ENCODE data around the gene PARN.
A peak's percentile ranks its signal among the peaks of the same experiment; 100 is the strongest.

The PARN gene

GRCh38 chr16:14629919-14630619, at the start of gene PARN:
Gene PARN, minus strand, starts transcription at chr16:14630260. Its CDS starts 135 bp downstream, at chr16:14630125.
- CTCF ChIA-PET: interaction anchor here (0.8 to 0.9 kb wide), 2 partner anchors 101 to 380 kb away, joined by 3 to 4 read pairs; no protein-coding TSS in a partner anchor
- H3K4me3 ChIP-seq (ENCODE audit: low read depth, low read length): peak within 1 kb of the TSS; percentile 97

GRCh38 chr16:14678748-14679497, 48.9 kb upstream of the PARN start:
- DNase-seq (ENCODE audit: low read depth, low spot score): no peak
- no peak for TF ChIP-seq CTCF (IDR thresholded peaks at IDR 0.05; ENCODE audit: insufficient read depth, low read length, missing control alignments)
- ChIA-PET POLR2A (no interaction called here), CTCF (no interaction called here)
- no peak overlapping the region for H3K4me3 ChIP-seq (ENCODE audit: low read depth, low read length)

More at GRCh38 chr16:14629919-14630619, at the start of gene PARN:
- peak; percentile 74 for DNase-seq (ENCODE audit: low read depth, low spot score)
- POLR2A ChIA-PET: no interaction called here
- no peak for TF ChIP-seq CTCF (IDR thresholded peaks at IDR 0.05; ENCODE audit: insufficient read depth, low read length, missing control alignments)

GRCh38 chr16:14677627-14678026, 47.6 kb upstream of the PARN start:
- TF ChIP-seq CTCF (IDR thresholded peaks at IDR 0.05; ENCODE audit: insufficient read depth, low read length, missing control alignments): no peak
- ChIA-PET POLR2A (no interaction called here), CTCF (no interaction called here)
- no peak overlapping the region for H3K4me3 ChIP-seq (ENCODE audit: low read depth, low read length)
- no peak for DNase-seq (ENCODE audit: low read depth, low spot score)

- POLR2A ChIA-PET: no interaction called here
- CTCF ChIA-PET: no interaction called here
- H3K4me3 ChIP-seq (ENCODE audit: low read depth, low read length): no peak overlapping the region
- DNase-seq (ENCODE audit: low read depth, low spot score): no peak
- TF ChIP-seq CTCF (IDR thresholded peaks at IDR 0.05; ENCODE audit: insufficient read depth, low read length, missing control alignments): no peak
Observed at GRCh38 chr16:14676633-14677032, 46.6 kb upstream of the PARN start.

GRCh38 chr16:14672403-14672971, 42.4 kb upstream of the PARN start:
- H3K4me3 ChIP-seq (ENCODE audit: low read depth, low read length): no peak overlapping the region
- ChIA-PET POLR2A (no interaction called here), CTCF (interaction anchor here (0.7 kb wide), 1 partner anchor 12 kb away, joined by 4 read pairs; no protein-coding TSS in a partner anchor)
- no peak for TF ChIP-seq CTCF (IDR thresholded peaks at IDR 0.05; ENCODE audit: insufficient read depth, low read length, missing control alignments)
- no peak for DNase-seq (ENCODE audit: low read depth, low spot score)

GRCh38 chr16:14669776-14670175, 39.7 kb upstream of the PARN start:
- no peak overlapping the region for H3K4me3 ChIP-seq (ENCODE audit: low read depth, low read length)
- ChIA-PET CTCF (no interaction called here), POLR2A (no interaction called here)
- TF ChIP-seq CTCF (IDR thresholded peaks at IDR 0.05; ENCODE audit: insufficient read depth, low read length, missing control alignments): no peak
- DNase-seq (ENCODE audit: low read depth, low spot score): no peak
